Stimulated activated CD4-positive, alpha-beta T cell treated with anti-CD3 and anti-CD28 coated beads, Interleukin-12 subunit alpha, Interleukin-12 subunit beta, amount 100 ng/mL, for 24 hours (primary cell): ENCODE measurements around the gene PPP2R5E.
"Not testable (repeated sequence)": the region's sequence is repeated elsewhere in the genome, so short reads cannot be mapped to it uniquely, and the experiment has no call there.

Experiments
- DNase-seq, 2 experiments: peaks; one replicate each; pipeline ENCODE4 v3.0.0-alpha.2; 2020; ENCODE audit warnings: low read depth in 2 of 2

Gene PPP2R5E

GRCh38 chr14:63383776-63384367 is 159.3 kb downstream of the PPP2R5E start:
- no peak for DNase-seq

GRCh38 chr14:63378444-63378843 is 164.7 kb downstream of the PPP2R5E start:
- no peak for DNase-seq

GRCh38 chr14:63375769-63376168 is 167.4 kb downstream of the PPP2R5E start:
- no peak for DNase-seq

- DNase-seq: not testable (repeated sequence)
Measured at GRCh38 chr14:63371613-63372012, 171.6 kb downstream of the PPP2R5E start.

- DNase-seq: no peak
Measured at GRCh38 chr14:63371033-63371432, 172.1 kb downstream of the PPP2R5E start.

GRCh38 chr14:63367742-63368364 is 175.3 kb downstream of the PPP2R5E start:
- no peak for DNase-seq

GRCh38 chr14:63362389-63362819 is 180.8 kb downstream of the PPP2R5E start:
- DNase-seq: no peak

GRCh38 chr14:63361790-63362189 is 181.4 kb downstream of the PPP2R5E start:
- no peak for DNase-seq

- DNase-seq: no peak
Measured at GRCh38 chr14:63357841-63358240, 185.3 kb downstream of the PPP2R5E start.

GRCh38 chr14:63345826-63346225 is 197.4 kb downstream of the PPP2R5E start:
- DNase-seq: no peak

- DNase-seq: no peak
Measured at GRCh38 chr14:63344336-63344735, 198.8 kb downstream of the PPP2R5E start.

GRCh38 chr14:63343878-63344277 is 199.3 kb downstream of the PPP2R5E start:
- no peak for DNase-seq

- DNase-seq: no peak
Measured at GRCh38 chr14:63342371-63342770, 200.8 kb downstream of the PPP2R5E start.

GRCh38 chr14:63328787-63329737 is 214.1 kb downstream of the PPP2R5E start:
- DNase-seq: no peak

GRCh38 chr14:63326840-63327239 is 216.3 kb downstream of the PPP2R5E start:
- DNase-seq: no peak

GRCh38 chr14:63322897-63323573 is 220.1 kb downstream of the PPP2R5E start:
- no peak for DNase-seq

- DNase-seq: no peak
Measured at GRCh38 chr14:63322472-63322871, 220.7 kb downstream of the PPP2R5E start.
